ENCODE results near the gene PCDHB15.

PCDHB15 gene

GRCh38 chr5:141260458-141261237, 15.5 kb downstream of the PCDHB15 start:
- Histone ChIP-seq H2BK12ac (ENCODE audit: low read length) (no peak overlapping the region), H2BK15ac (ENCODE audit: low read length) (no peak overlapping the region), H3K4ac (ENCODE audit: low read length) (no peak overlapping the region), H3K27me3 (ENCODE audit: control insufficient read depth in 3 of 3, insufficient read depth in 3 of 3, low read depth in 1 of 3, low read length in 3 of 3) (no peaks in the 10 kb centered on the region), H2AFZ (ENCODE audit: low read length) (no peak overlapping the region), H3K36me3 (replicated peaks in 1 of 2; ENCODE audit: control insufficient read depth in 2 of 2, insufficient read depth in 2 of 2, low read length in 2 of 2) (no peaks in the 10 kb centered on the region), H2BK5ac (ENCODE audit: low read length) (no peak overlapping the region), H3K14ac (ENCODE audit: low read length) (no peak overlapping the region), H3K79me1 (ENCODE audit: low read depth, low read length) (peaks cover 2% of the 10 kb centered on the region), H3K4me3 (ENCODE audit: low read length in 2 of 2) (no peak overlapping the region), H3K9me3 (replicated peaks in 1 of 2; ENCODE audit: control insufficient read depth in 2 of 2, insufficient read depth in 1 of 2, low read depth in 1 of 2, low read length in 2 of 2) (peaks cover 20 to 70% of the 10 kb centered on the region in 2 donors), H3K4me1 (ENCODE audit: control insufficient read depth in 2 of 2, insufficient read depth in 1 of 2, low read depth in 1 of 2, low read length in 2 of 2) (no peaks in the 10 kb centered on the region), H3K27ac (replicated peaks; ENCODE audit: low read length) (no peak overlapping the region), H3K9ac (ENCODE audit: low read depth, low read length, poor library complexity) (no peak overlapping the region), H3K18ac (ENCODE audit: low read length) (no peak overlapping the region), H4K91ac (ENCODE audit: low read depth, low read length, poor library complexity) (no peak overlapping the region), H3K4me2 (ENCODE audit: insufficient read depth, low read length, poor library complexity, severe bottlenecking) (no peak overlapping the region), H3K23ac (ENCODE audit: low read depth, low read length, poor library complexity) (no peak overlapping the region), H2BK120ac (ENCODE audit: low read depth, low read length) (no peak overlapping the region), H4K8ac (ENCODE audit: low read depth, low read length) (no peak overlapping the region), H2AK5ac (ENCODE audit: low read depth, low read length) (no peak overlapping the region)
- DNase-seq (ENCODE audit: low spot score): peak; percentile 2
- no CpG with 5 or more reads among the region's 5 CpGs for WGBS, 2 donors (ENCODE audit: extremely low coverage in 2 of 2, insufficient read length in 2 of 2, insufficient replicate concordance in 1 of 2)

GRCh38 chr5:141261238-141261546, 16.0 kb downstream of the PCDHB15 start:
- H3K9me3 ChIP-seq (replicated peaks in 1 of 2; ENCODE audit: control insufficient read depth in 2 of 2, insufficient read depth in 1 of 2, low read depth in 1 of 2, low read length in 2 of 2): peaks cover 21 to 65% of the 10 kb centered on the region in 2 donors
- no peak overlapping the region for H3K4me2 ChIP-seq (ENCODE audit: insufficient read depth, low read length, poor library complexity, severe bottlenecking)
- H3K4me3 ChIP-seq (ENCODE audit: low read length in 2 of 2): no peak overlapping the region
- H2AFZ ChIP-seq (ENCODE audit: low read length): no peak overlapping the region
- H3K27me3 ChIP-seq (ENCODE audit: control insufficient read depth in 3 of 3, insufficient read depth in 3 of 3, low read depth in 1 of 3, low read length in 3 of 3): no peaks in the 10 kb centered on the region
- no CpG with 5 or more reads among the region's 1 CpG for WGBS, 2 donors (ENCODE audit: extremely low coverage in 2 of 2, insufficient read length in 2 of 2, insufficient replicate concordance in 1 of 2)
- no peak for DNase-seq (ENCODE audit: low spot score)
- H3K4me1 ChIP-seq (ENCODE audit: control insufficient read depth in 2 of 2, insufficient read depth in 1 of 2, low read depth in 1 of 2, low read length in 2 of 2): no peaks in the 10 kb centered on the region
- peaks cover 0 to under 1% of the 10 kb centered on the region in 2 donors for H3K36me3 ChIP-seq (replicated peaks in 1 of 2; ENCODE audit: control insufficient read depth in 2 of 2, insufficient read depth in 2 of 2, low read length in 2 of 2)
- no peak overlapping the region for H3K18ac ChIP-seq (ENCODE audit: low read length)
- H4K8ac ChIP-seq (ENCODE audit: low read depth, low read length): no peak overlapping the region
- no peak overlapping the region for H3K23ac ChIP-seq (ENCODE audit: low read depth, low read length, poor library complexity)
- no peak overlapping the region for H2BK5ac ChIP-seq (ENCODE audit: low read length)
- H2BK15ac ChIP-seq (ENCODE audit: low read length): no peak overlapping the region
- H3K79me1 ChIP-seq (ENCODE audit: low read depth, low read length): peaks cover 2% of the 10 kb centered on the region
- H2BK120ac ChIP-seq (ENCODE audit: low read depth, low read length): no peak overlapping the region
- H3K9ac ChIP-seq (ENCODE audit: low read depth, low read length, poor library complexity): no peak overlapping the region
- no peak overlapping the region for H2BK12ac ChIP-seq (ENCODE audit: low read length)
- no peak overlapping the region for H2AK5ac ChIP-seq (ENCODE audit: low read depth, low read length)
- no peak overlapping the region for H4K91ac ChIP-seq (ENCODE audit: low read depth, low read length, poor library complexity)
- H3K14ac ChIP-seq (ENCODE audit: low read length): no peak overlapping the region
- no peak overlapping the region for H3K27ac ChIP-seq (replicated peaks; ENCODE audit: low read length)
- no peak overlapping the region for H3K4ac ChIP-seq (ENCODE audit: low read length)

DNA sequence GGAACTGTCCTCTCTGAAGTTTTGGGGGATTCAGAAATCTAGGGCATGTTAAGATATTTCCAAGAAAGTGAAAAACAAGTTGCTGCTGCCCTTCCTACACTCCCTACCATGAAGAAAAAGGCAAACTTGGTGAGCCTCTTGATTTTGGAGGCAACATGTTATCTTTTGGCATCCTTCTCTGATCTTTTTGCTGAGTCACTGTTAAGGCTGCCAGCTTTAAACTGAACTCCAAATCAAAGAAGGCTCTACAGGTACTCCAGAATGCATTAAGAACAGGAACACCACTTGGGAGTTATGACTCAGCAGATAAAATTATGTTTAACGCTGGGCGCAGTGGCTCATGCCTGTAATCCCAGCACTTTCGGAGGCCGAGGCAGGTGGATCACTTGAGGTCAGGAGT, 24.0 kb downstream of the PCDHB15 start:
- Histone ChIP-seq H3K4me2 (ENCODE audit: insufficient read depth, low read length, poor library complexity, severe bottlenecking) (no peak overlapping the region), H2AK5ac (ENCODE audit: low read depth, low read length) (no peak overlapping the region), H3K18ac (ENCODE audit: low read length) (no peak overlapping the region), H3K79me1 (ENCODE audit: low read depth, low read length) (no peaks in the 10 kb centered on the region), H3K14ac (ENCODE audit: low read length) (no peak overlapping the region), H3K4ac (ENCODE audit: low read length) (no peak overlapping the region), H3K27me3 (ENCODE audit: control insufficient read depth in 3 of 3, insufficient read depth in 3 of 3, low read depth in 1 of 3, low read length in 3 of 3) (no peaks in the 10 kb centered on the region), H3K9me3 (replicated peaks in 1 of 2; ENCODE audit: control insufficient read depth in 2 of 2, insufficient read depth in 1 of 2, low read depth in 1 of 2, low read length in 2 of 2) (peaks cover 24 to 36% of the 10 kb centered on the region in 2 donors), H3K9ac (ENCODE audit: low read depth, low read length, poor library complexity) (no peak overlapping the region), H2BK120ac (ENCODE audit: low read depth, low read length) (no peak overlapping the region), H2BK5ac (ENCODE audit: low read length) (no peak overlapping the region), H3K4me3 (ENCODE audit: low read length in 2 of 2) (no peak overlapping the region), H3K4me1 (ENCODE audit: control insufficient read depth in 2 of 2, insufficient read depth in 1 of 2, low read depth in 1 of 2, low read length in 2 of 2) (no peaks in the 10 kb centered on the region), H3K36me3 (replicated peaks in 1 of 2; ENCODE audit: control insufficient read depth in 2 of 2, insufficient read depth in 2 of 2, low read length in 2 of 2) (peaks cover 0 to 2% of the 10 kb centered on the region in 2 donors), H4K8ac (ENCODE audit: low read depth, low read length) (no peak overlapping the region), H2AFZ (ENCODE audit: low read length) (no peak overlapping the region), H2BK15ac (ENCODE audit: low read length) (no peak overlapping the region), H2BK12ac (ENCODE audit: low read length) (no peak overlapping the region), H4K91ac (ENCODE audit: low read depth, low read length, poor library complexity) (no peak overlapping the region), H3K27ac (replicated peaks; ENCODE audit: low read length) (no peak overlapping the region), H3K23ac (ENCODE audit: low read depth, low read length, poor library complexity) (no peak overlapping the region)
- DNase-seq (ENCODE audit: low spot score): no peak
- WGBS, 2 donors (ENCODE audit: extremely low coverage in 2 of 2, insufficient read length in 2 of 2, insufficient replicate concordance in 1 of 2): no CpG with 5 or more reads among the region's 4 CpGs

GRCh38 chr5:141272906-141273305, 27.7 kb downstream of the PCDHB15 start:
- Histone ChIP-seq H2BK15ac (ENCODE audit: low read length) (no peak overlapping the region), H3K9me3 (replicated peaks in 1 of 2; ENCODE audit: control insufficient read depth in 2 of 2, insufficient read depth in 1 of 2, low read depth in 1 of 2, low read length in 2 of 2) (peaks cover 18 to 36% of the 10 kb centered on the region in 2 donors), H2BK12ac (ENCODE audit: low read length) (no peak overlapping the region), H3K14ac (ENCODE audit: low read length) (no peak overlapping the region), H3K79me1 (ENCODE audit: low read depth, low read length) (no peaks in the 10 kb centered on the region), H2BK5ac (ENCODE audit: low read length) (no peak overlapping the region), H2BK120ac (ENCODE audit: low read depth, low read length) (no peak overlapping the region), H3K18ac (ENCODE audit: low read length) (no peak overlapping the region), H2AFZ (ENCODE audit: low read length) (no peak overlapping the region), H2AK5ac (ENCODE audit: low read depth, low read length) (no peak overlapping the region), H3K4me3 (ENCODE audit: low read length in 2 of 2) (no peak overlapping the region), H4K91ac (ENCODE audit: low read depth, low read length, poor library complexity) (no peak overlapping the region), H3K4me1 (ENCODE audit: control insufficient read depth in 2 of 2, insufficient read depth in 1 of 2, low read depth in 1 of 2, low read length in 2 of 2) (no peaks in the 10 kb centered on the region), H3K4me2 (ENCODE audit: insufficient read depth, low read length, poor library complexity, severe bottlenecking) (no peak overlapping the region), H3K27ac (replicated peaks; ENCODE audit: low read length) (no peak overlapping the region), H3K23ac (ENCODE audit: low read depth, low read length, poor library complexity) (no peak overlapping the region), H3K4ac (ENCODE audit: low read length) (no peak overlapping the region), H4K8ac (ENCODE audit: low read depth, low read length) (no peak overlapping the region), H3K27me3 (ENCODE audit: control insufficient read depth in 3 of 3, insufficient read depth in 3 of 3, low read depth in 1 of 3, low read length in 3 of 3) (no peaks in the 10 kb centered on the region), H3K36me3 (replicated peaks in 1 of 2; ENCODE audit: control insufficient read depth in 2 of 2, insufficient read depth in 2 of 2, low read length in 2 of 2) (no peaks in the 10 kb centered on the region), H3K9ac (ENCODE audit: low read depth, low read length, poor library complexity) (no peak overlapping the region)
- no peak for DNase-seq (ENCODE audit: low spot score)
- WGBS, 2 donors (ENCODE audit: extremely low coverage in 2 of 2, insufficient read length in 2 of 2, insufficient replicate concordance in 1 of 2): no CpG with 5 or more reads among the region's 3 CpGs

Data from neuronal stem cell (in vitro differentiated cells).